Measurements from ENCODE around the gene RUSF1.
"Not testable (repeated sequence)": the region's sequence is repeated elsewhere in the genome, so short reads cannot be mapped to it uniquely, and the experiment has no call there.

GRCh38 chr16:31539762-31540161, 31.6 kb upstream of the RUSF1 start:
- TF ChIP-seq CTCF, POLR2AphosphoS5, POLR2A (IDR thresholded peaks at IDR 0.05): not testable (repeated sequence)
